HEK293 (cell line): ENCODE data around the gene TK2.

ENCODE experiments used
- CTCF ChIA-PET: fragments of 350-600 bp; formaldehyde crosslinking; extraction: SDS; loops from one replicate; lab custom pipeline; 2021; ENCODE audit warnings: antibody characterized with exemption; lab: Yijun Ruan, JAX
- POLR2A ChIA-PET: fragments of 300-600 bp; formaldehyde crosslinking; extraction: SDS; loops from one replicate; lab custom pipeline; 2020; ENCODE audit warnings: antibody characterized with exemption, inconsistent platforms; lab: Yijun Ruan, JAX
- H3K27ac ChIP-seq: fragments of 200-500 bp; sonication (Bioruptor generic); 2 replicates; pipeline ENCODE4 v1.5.1; 2014; ENCODE audit warnings: low read depth, low read length, control low read depth, inconsistent platforms; ENCODE audit errors: extremely low read depth
- H3K36me3 ChIP-seq, 2 experiments: fragments of 200-500 bp in 1 of 2; sonication (Bioruptor generic) in 1 of 2; 1 replicate in 1 of 2; 2 replicates in 1 of 2; pipeline ENCODE4 v1.5.1; 2014 to 2017; ENCODE audit warnings: inconsistent platforms in 2 of 2, low read length in 2 of 2; ENCODE audit not compliant: control insufficient read depth in 2 of 2, insufficient read depth in 1 of 2
- H3K4me1 ChIP-seq: fragments of 200-500 bp; sonication (Bioruptor generic); 2 replicates; pipeline ENCODE4 v1.5.1; 2014; ENCODE audit warnings: mild to moderate bottlenecking, low read length, inconsistent platforms; ENCODE audit not compliant: control insufficient read depth, insufficient read depth
- H3K4me3 ChIP-seq: 2 replicates; pipeline ENCODE4 v1.5.1; 2011; ENCODE audit warnings: low read depth, mild to moderate bottlenecking, control low read depth, low read length, moderate library complexity
- H3K9me3 ChIP-seq: fragments of 200-500 bp; sonication (Bioruptor generic); 2 replicates; pipeline ENCODE4 v1.5.1; 2014; ENCODE audit warnings: low read depth, low read length, inconsistent platforms; ENCODE audit not compliant: control insufficient read depth, insufficient read depth
- GLIS1 ChIP-seq: fragments of 450-650 bp; formaldehyde crosslinking; IDR thresholded peaks from 2 replicates; pipeline ENCODE4 v1.5.1; 2016; ENCODE audit warnings: missing biosample characterization, missing genetic modification characterization
- KLF1 ChIP-seq: fragments of 450-650 bp; formaldehyde crosslinking; IDR thresholded peaks from 2 replicates; pipeline ENCODE4 v1.5.1; 2016; ENCODE audit warnings: missing biosample characterization, missing genetic modification characterization
- KLF10 ChIP-seq: fragments of 450-650 bp; IDR thresholded peaks from 2 replicates; pipeline ENCODE4 v1.5.1; 2018; ENCODE audit warnings: missing biosample characterization, mild to moderate bottlenecking, missing genetic modification characterization
- KLF16 ChIP-seq: fragments of 450-650 bp; formaldehyde crosslinking; IDR thresholded peaks from 2 replicates; pipeline ENCODE4 v1.5.1; 2017; ENCODE audit warnings: missing biosample characterization, missing genetic modification characterization
- KLF9 ChIP-seq: fragments of 450-650 bp; formaldehyde crosslinking; IDR thresholded peaks from 2 replicates; pipeline ENCODE4 v1.5.1; 2016; ENCODE audit warnings: missing biosample characterization, missing genetic modification characterization, low read depth
- RBAK ChIP-seq: fragments of 450-650 bp; formaldehyde crosslinking; IDR thresholded peaks from 2 replicates; pipeline ENCODE4 v1.5.1; 2016; ENCODE audit warnings: missing biosample characterization, missing genetic modification characterization
- SETDB1 ChIP-seq: IDR thresholded peaks from one replicate; pipeline ENCODE4 v1.6.1; 2017; ENCODE audit warnings: mild to moderate bottlenecking, low read length, moderate library complexity, mixed read lengths; ENCODE audit not compliant: insufficient read length
- SP7 ChIP-seq: fragments of 450-650 bp; formaldehyde crosslinking; IDR thresholded peaks from 2 replicates; pipeline ENCODE4 v1.5.1; 2016; ENCODE audit warnings: missing biosample characterization, missing genetic modification characterization
- ZBTB17 ChIP-seq: fragments of 450-650 bp; formaldehyde crosslinking; IDR thresholded peaks from 2 replicates; pipeline ENCODE4 v1.5.1; 2016; ENCODE audit warnings: missing biosample characterization, missing genetic modification characterization
- ZBTB20 ChIP-seq: fragments of 450-650 bp; formaldehyde crosslinking; IDR thresholded peaks from 2 replicates; pipeline ENCODE4 v1.5.1; 2016; ENCODE audit warnings: missing biosample characterization, missing genetic modification characterization
- ZBTB21 ChIP-seq: fragments of 450-650 bp; formaldehyde crosslinking; IDR thresholded peaks from 2 replicates; pipeline ENCODE4 v1.5.1; 2017; ENCODE audit warnings: missing biosample characterization, missing genetic modification characterization
- ZFHX2 ChIP-seq: fragments of 450-650 bp; formaldehyde crosslinking; conservative IDR thresholded peaks from 2 replicates; pipeline ENCODE4 v1.5.1; 2016; ENCODE audit warnings: missing biosample characterization, missing genetic modification characterization
- ZNF274 ChIP-seq, 2 experiments: fragments of 200-500 bp in 1 of 2; fragments of 450-650 bp in 1 of 2; sonication (Bioruptor generic) in 1 of 2; formaldehyde crosslinking in 1 of 2; IDR thresholded peaks; 2 replicates each; pipeline versions ENCODE4 v1.5.1 to v1.6.1; 2014 to 2016; ENCODE audit warnings: borderline replicate concordance in 1 of 2, inconsistent platforms in 1 of 2, low read length in 1 of 2, missing biosample characterization in 1 of 2, missing genetic modification characterization in 1 of 2
- ZNF335 ChIP-seq: fragments of 450-650 bp; formaldehyde crosslinking; conservative IDR thresholded peaks from 2 replicates; pipeline ENCODE4 v1.5.1; 2016; ENCODE audit warnings: missing biosample characterization, missing genetic modification characterization
- ZNF366 ChIP-seq: fragments of 450-650 bp; formaldehyde crosslinking; conservative IDR thresholded peaks from 2 replicates; pipeline ENCODE4 v1.5.1; 2016; ENCODE audit warnings: missing biosample characterization, missing genetic modification characterization
- ZNF549 ChIP-seq: fragments of 450-650 bp; IDR thresholded peaks from 2 replicates; pipeline ENCODE4 v1.5.1; 2018; ENCODE audit warnings: missing biosample characterization, missing genetic modification characterization, mild to moderate bottlenecking, inconsistent platforms, moderate library complexity
- ZNF629 ChIP-seq: fragments of 450-650 bp; formaldehyde crosslinking; IDR thresholded peaks from 2 replicates; pipeline ENCODE4 v1.5.1; 2017; ENCODE audit warnings: missing biosample characterization, missing genetic modification characterization
- ZXDB ChIP-seq: fragments of 450-650 bp; formaldehyde crosslinking; IDR thresholded peaks from 2 replicates; pipeline ENCODE4 v1.5.1; 2016; ENCODE audit warnings: missing biosample characterization, missing genetic modification characterization
- TF ChIP-seq, protein P1 (sequence below): fragments of 450-650 bp; formaldehyde crosslinking; IDR thresholded peaks from 2 replicates; pipeline ENCODE4 v1.5.1; 2016; ENCODE audit warnings: missing biosample characterization, missing genetic modification characterization
- TF ChIP-seq, protein P2 (sequence below): fragments of 450-650 bp; formaldehyde crosslinking; conservative IDR thresholded peaks from 2 replicates; pipeline ENCODE4 v1.5.1; 2016; ENCODE audit warnings: low read depth, missing biosample characterization, missing genetic modification characterization
- TF ChIP-seq, protein P3 (sequence below): fragments of 450-650 bp; formaldehyde crosslinking; IDR thresholded peaks from 2 replicates; pipeline ENCODE4 v1.5.1; 2016; ENCODE audit warnings: missing biosample characterization, missing genetic modification characterization
- TF ChIP-seq, protein P4 (sequence below): fragments of 450-650 bp; formaldehyde crosslinking; IDR thresholded peaks from 2 replicates; pipeline ENCODE4 v1.5.1; 2016; ENCODE audit warnings: missing biosample characterization, missing genetic modification characterization
- TF ChIP-seq, protein P5 (sequence below): fragments of 450-650 bp; formaldehyde crosslinking; IDR thresholded peaks from 2 replicates; pipeline ENCODE4 v1.5.1; 2017; ENCODE audit warnings: missing biosample characterization, missing genetic modification characterization

The TK2 gene

GRCh38 chr16:66516808-66517585, 32.9 kb downstream of the TK2 start:
- peaks cover 0 to 18% of the 10 kb centered on the region in 2 experiments; a peak in 2 of 3 replicates for H3K36me3 ChIP-seq
- H3K27ac ChIP-seq: peak overlapping the region; percentile 16; the same call in 1 of the 2 replicates
- no peaks in the 10 kb centered on the region for H3K9me3 ChIP-seq
- ChIA-PET POLR2A (interaction anchor here (1.6 kb wide), 1 partner anchor 35 kb away, joined by 3 read pairs; the partner anchor contains the start of gene CKLF), CTCF (interaction anchor here (0.7 kb wide), 1 partner anchor 193 kb away, joined by 3 read pairs; no protein-coding TSS in a partner anchor)
- H3K4me3 ChIP-seq: no peak overlapping the region
- peaks cover 12% of the 10 kb centered on the region; the same call in 1 of the 2 replicates for H3K4me1 ChIP-seq
- TF ChIP-seq GLIS1 (peak; percentile 33; the same call in 1 of the 2 replicates), ZXDB (tag by site-specific recombination) (0 out of 2 replicates have a peak, but pooled peaks have one; percentile 34), ZNF366 (peak; percentile 82), ZBTB17 (peak; percentile 59), KLF9 (tag by site-specific recombination) (peak; percentile 81), ZNF549 (tag by site-specific recombination) (no peak), ZFHX2 (peak; percentile 39; the same call in 1 of the 2 replicates), ZBTB21 (tag by site-specific recombination) (peak; percentile 33; the same call in 1 of the 2 replicates), SP7 (peak; percentile 80), RBAK (no peak), SETDB1 (no peak), KLF10 (tag by site-specific recombination) (peak; percentile 59; the same call in 1 of the 2 replicates), ZBTB20 (tag by site-specific recombination) (no peak), KLF16 (tag by site-specific recombination) (0 out of 2 replicates have a peak, but pooled peaks have one; percentile 34), ZNF629 (tag by site-specific recombination) (peak; percentile 78), ZNF335 (peak; percentile 15; the same call in 1 of the 2 replicates), KLF1 (tag by site-specific recombination) (peak; percentile 83), ZNF274 (IDR thresholded peaks at IDR 0.05; ENCODE audit: low read length) (no peak), ZNF274 (tag by site-specific recombination; IDR thresholded peaks at IDR 0.05; ENCODE audit: borderline replicate concordance) (no peak)
- TF ChIP-seq, protein P1, sequence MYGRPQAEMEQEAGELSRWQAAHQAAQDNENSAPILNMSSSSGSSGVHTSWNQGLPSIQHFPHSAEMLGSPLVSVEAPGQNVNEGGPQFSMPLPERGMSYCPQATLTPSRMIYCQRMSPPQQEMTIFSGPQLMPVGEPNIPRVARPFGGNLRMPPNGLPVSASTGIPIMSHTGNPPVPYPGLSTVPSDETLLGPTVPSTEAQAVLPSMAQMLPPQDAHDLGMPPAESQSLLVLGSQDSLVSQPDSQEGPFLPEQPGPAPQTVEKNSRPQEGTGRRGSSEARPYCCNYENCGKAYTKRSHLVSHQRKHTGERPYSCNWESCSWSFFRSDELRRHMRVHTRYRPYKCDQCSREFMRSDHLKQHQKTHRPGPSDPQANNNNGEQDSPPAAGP (tag by site-specific recombination): no peak
- TF ChIP-seq, protein P2, sequence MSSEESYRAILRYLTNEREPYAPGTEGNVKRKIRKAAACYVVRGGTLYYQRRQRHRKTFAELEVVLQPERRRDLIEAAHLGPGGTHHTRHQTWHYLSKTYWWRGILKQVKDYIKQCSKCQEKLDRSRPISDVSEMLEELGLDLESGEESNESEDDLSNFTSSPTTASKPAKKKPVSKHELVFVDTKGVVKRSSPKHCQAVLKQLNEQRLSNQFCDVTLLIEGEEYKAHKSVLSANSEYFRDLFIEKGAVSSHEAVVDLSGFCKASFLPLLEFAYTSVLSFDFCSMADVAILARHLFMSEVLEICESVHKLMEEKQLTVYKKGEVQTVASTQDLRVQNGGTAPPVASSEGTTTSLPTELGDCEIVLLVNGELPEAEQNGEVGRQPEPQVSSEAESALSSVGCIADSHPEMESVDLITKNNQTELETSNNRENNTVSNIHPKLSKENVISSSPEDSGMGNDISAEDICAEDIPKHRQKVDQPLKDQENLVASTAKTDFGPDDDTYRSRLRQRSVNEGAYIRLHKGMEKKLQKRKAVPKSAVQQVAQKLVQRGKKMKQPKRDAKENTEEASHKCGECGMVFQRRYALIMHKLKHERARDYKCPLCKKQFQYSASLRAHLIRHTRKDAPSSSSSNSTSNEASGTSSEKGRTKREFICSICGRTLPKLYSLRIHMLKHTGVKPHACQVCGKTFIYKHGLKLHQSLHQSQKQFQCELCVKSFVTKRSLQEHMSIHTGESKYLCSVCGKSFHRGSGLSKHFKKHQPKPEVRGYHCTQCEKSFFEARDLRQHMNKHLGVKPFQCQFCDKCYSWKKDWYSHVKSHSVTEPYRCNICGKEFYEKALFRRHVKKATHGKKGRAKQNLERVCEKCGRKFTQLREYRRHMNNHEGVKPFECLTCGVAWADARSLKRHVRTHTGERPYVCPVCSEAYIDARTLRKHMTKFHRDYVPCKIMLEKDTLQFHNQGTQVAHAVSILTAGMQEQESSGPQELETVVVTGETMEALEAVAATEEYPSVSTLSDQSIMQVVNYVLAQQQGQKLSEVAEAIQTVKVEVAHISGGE (tag by site-specific recombination): peak; percentile 48
- TF ChIP-seq, protein P3, sequence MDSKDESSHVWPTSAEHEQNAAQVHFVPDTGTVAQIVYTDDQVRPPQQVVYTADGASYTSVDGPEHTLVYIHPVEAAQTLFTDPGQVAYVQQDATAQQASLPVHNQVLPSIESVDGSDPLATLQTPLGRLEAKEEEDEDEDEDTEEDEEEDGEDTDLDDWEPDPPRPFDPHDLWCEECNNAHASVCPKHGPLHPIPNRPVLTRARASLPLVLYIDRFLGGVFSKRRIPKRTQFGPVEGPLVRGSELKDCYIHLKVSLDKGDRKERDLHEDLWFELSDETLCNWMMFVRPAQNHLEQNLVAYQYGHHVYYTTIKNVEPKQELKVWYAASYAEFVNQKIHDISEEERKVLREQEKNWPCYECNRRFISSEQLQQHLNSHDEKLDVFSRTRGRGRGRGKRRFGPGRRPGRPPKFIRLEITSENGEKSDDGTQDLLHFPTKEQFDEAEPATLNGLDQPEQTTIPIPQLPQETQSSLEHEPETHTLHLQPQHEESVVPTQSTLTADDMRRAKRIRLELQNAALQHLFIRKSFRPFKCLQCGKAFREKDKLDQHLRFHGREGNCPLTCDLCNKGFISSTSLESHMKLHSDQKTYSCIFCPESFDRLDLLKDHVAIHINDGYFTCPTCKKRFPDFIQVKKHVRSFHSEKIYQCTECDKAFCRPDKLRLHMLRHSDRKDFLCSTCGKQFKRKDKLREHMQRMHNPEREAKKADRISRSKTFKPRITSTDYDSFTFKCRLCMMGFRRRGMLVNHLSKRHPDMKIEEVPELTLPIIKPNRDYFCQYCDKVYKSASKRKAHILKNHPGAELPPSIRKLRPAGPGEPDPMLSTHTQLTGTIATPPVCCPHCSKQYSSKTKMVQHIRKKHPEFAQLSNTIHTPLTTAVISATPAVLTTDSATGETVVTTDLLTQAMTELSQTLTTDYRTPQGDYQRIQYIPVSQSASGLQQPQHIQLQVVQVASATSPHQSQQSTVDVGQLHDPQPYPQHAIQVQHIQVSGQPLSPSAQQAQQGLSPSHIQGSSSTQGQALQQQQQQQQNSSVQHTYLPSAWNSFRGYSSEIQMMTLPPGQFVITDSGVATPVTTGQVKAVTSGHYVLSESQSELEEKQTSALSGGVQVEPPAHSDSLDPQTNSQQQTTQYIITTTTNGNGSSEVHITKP: peak; percentile 48; the same call in 1 of the 2 replicates
- TF ChIP-seq, protein P4, sequence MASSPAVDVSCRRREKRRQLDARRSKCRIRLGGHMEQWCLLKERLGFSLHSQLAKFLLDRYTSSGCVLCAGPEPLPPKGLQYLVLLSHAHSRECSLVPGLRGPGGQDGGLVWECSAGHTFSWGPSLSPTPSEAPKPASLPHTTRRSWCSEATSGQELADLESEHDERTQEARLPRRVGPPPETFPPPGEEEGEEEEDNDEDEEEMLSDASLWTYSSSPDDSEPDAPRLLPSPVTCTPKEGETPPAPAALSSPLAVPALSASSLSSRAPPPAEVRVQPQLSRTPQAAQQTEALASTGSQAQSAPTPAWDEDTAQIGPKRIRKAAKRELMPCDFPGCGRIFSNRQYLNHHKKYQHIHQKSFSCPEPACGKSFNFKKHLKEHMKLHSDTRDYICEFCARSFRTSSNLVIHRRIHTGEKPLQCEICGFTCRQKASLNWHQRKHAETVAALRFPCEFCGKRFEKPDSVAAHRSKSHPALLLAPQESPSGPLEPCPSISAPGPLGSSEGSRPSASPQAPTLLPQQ (tag by site-specific recombination): peak; percentile 73
- TF ChIP-seq, protein P5, sequence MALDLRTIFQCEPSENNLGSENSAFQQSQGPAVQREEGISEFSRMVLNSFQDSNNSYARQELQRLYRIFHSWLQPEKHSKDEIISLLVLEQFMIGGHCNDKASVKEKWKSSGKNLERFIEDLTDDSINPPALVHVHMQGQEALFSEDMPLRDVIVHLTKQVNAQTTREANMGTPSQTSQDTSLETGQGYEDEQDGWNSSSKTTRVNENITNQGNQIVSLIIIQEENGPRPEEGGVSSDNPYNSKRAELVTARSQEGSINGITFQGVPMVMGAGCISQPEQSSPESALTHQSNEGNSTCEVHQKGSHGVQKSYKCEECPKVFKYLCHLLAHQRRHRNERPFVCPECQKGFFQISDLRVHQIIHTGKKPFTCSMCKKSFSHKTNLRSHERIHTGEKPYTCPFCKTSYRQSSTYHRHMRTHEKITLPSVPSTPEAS (tag by site-specific recombination): no peak
